Measurements from ENCODE around the gene CCDC40.
A peak's percentile ranks its signal among the peaks of the same experiment; 100 is the strongest.

CCDC40 gene

DNA sequence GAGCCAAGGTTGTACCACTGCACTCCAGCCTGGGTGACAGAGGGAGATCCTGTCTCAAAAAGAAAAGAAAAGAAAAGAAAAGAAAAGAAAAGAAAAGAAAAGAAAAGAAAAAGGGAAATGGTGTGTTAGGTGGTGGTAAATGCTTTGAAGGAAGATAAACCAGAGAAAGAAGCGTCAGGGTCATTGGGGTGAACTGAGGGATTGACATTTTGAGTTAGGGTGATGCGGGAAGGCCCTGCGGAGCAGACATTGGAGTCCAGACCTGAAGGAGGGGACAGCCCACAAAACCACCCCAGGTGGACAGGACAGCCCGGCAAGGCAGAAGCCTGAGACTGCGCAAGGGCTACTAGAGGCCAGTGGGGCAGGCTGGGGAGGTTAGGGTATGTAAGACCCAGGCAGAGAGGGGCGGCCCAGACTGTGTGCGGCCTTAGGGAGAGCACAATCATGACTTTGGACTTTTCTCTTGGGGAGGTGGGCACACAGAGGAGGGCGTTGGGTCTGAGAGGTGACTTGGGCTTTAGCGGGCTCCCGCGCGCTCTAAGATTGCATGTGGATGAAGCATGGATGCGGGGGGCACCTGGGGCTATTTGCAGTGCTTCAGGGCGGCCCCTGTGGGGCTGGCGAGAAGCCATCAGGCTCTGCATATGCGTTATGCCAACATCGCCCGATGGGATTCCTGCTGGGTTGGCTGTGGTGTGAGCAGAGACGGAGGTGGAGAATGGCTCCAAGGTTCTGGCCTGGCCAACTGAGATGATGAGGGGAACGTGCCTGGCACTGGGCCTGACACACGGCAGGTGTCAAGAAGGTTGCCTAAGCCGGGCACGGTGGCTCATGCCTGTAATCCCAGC is 61.6 kb downstream of the CCDC40 start:
- no peak for DNase-seq (ENCODE audit: low spot score)
- H3K9me3 Mint-ChIP-seq, result no peaks in the 10 kb centered on the region
- peaks cover 20% of the 10 kb centered on the region for H3K4me1 Mint-ChIP-seq (ENCODE audit: low read depth)
- no peak overlapping the region for H3K4me3 Mint-ChIP-seq
- H3K36me3 Mint-ChIP-seq (ENCODE audit: low read depth), result no peaks in the 10 kb centered on the region
- no peak overlapping the region for H3K27ac Mint-ChIP-seq
- H3K27me3 Mint-ChIP-seq (ENCODE audit: low read depth), result peaks cover 4% of the 10 kb centered on the region

DNA sequence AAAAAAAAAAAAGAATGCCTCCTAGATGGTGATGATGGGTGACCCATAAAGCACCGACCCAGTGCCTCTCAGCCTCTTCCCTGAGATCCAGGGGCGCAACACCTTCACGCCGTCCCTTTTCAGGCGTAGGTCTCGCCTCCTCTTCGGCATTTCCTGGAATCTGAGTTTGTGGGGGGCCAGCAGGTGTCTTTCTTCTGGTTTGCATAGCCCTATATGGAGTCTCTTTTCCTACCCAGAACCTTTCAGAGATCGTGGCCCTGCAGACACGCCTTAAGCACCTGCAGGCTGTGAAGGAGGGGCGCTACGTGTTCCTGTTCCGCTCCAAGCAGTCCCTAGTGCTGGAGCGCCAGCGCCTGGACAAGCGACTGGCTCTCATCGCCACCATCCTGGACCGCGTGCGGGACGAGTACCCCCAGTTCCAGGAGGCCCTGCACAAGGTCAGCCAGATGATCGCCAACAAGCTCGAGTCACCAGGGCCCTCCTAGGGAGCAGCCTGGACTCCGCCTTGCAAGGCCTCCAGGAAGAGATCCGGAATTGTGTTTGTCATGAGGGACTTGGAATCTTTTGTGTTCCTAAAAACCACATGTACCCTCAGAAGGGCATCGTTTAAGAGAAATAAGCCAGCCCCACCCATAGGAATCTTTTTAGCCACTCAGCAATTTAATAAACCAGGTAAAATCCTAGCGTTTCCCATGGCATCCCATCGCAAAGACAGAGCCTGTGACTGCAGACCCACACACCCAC is 63.0 kb downstream of the CCDC40 start:
- H3K27ac Mint-ChIP-seq, result no peak overlapping the region
- DNase-seq (ENCODE audit: low spot score), result no peak
- H3K9me3 Mint-ChIP-seq, result no peaks in the 10 kb centered on the region
- peaks cover 4% of the 10 kb centered on the region for H3K27me3 Mint-ChIP-seq (ENCODE audit: low read depth)
- H3K4me1 Mint-ChIP-seq (ENCODE audit: low read depth), result peaks cover 25% of the 10 kb centered on the region
- H3K4me3 Mint-ChIP-seq, result no peak overlapping the region
- H3K36me3 Mint-ChIP-seq (ENCODE audit: low read depth), result no peaks in the 10 kb centered on the region

DNA sequence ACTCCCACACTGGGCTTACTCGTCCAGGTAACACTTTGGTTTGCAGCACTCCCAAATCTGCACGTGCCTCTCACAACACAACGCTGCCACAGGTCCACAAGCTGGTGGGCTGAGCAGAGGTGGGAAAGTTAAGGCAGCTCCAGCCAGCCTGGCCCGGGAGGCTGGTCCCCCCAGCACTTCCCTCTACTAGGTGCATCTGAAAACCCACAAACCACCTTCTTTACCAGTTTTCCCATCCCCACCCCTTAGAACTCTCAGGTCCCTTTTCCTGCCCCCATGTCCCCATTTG is 63.5 kb downstream of the CCDC40 start:
- Mint-ChIP-seq H3K36me3 (ENCODE audit: low read depth) (no peaks in the 10 kb centered on the region), H3K4me1 (ENCODE audit: low read depth) (peaks cover 25% of the 10 kb centered on the region), H3K9me3 (no peaks in the 10 kb centered on the region), H3K27ac (no peak overlapping the region), H3K4me3 (peak overlapping the region; percentile 88), H3K27me3 (ENCODE audit: low read depth) (peaks cover 4% of the 10 kb centered on the region)
- DNase-seq (ENCODE audit: low spot score), result no peak

DNA sequence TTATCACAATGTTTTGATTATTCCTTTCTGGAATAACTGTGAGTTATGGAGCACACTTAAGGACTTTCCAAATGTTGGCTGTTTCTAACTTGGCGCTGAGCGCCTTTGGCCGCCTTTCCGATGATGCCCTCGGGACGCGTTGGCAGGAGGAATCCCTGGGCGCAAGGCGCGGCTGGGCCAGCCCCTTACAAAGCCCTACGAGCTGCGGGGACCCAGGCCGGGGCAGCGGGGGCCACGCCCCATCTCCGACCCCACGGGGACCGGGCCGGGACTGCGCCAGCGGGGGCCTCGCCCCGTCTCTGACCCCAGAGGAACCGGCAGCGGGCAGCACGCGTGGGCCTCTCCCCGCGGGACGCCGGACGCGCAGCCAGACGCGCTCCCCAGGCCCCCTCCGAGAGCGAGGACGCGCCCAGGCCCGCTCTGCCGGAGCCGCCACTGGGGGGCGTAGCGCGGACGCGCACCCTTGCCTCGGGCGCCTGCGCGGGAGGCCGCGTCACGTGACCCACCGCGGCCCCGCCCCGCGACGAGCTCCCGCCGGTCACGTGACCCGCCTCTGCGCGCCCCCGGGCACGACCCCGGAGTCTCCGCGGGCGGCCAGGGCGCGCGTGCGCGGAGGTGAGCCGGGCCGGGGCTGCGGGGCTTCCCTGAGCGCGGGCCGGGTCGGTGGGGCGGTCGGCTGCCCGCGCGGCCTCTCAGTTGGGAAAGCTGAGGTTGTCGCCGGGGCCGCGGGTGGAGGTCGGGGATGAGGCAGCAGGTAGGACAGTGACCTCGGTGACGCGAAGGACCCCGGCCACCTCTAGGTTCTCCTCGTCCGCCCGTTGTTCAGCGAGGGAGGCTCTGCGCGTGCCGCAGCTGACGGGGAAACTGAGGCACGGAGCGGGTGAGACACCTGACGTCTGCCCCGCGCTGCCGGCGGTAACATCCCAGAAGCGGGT is 64.8 kb downstream of the CCDC40 start, which contains the start of gene GAA:
Gene GAA, plus strand, starts transcription at position 571 of the 935 bp plus-strand sequence. CDS start 3,006 bp downstream, outside the sequence.
- peak; percentile 88 for DNase-seq (ENCODE audit: low spot score)
- H3K4me1 Mint-ChIP-seq (ENCODE audit: low read depth), result peaks cover 25% of the 10 kb centered on the region
- H3K36me3 Mint-ChIP-seq (ENCODE audit: low read depth), result no peaks in the 10 kb centered on the region
- peak within 1 kb of the TSS; percentile 85 for H3K27ac Mint-ChIP-seq
- H3K4me3 Mint-ChIP-seq, result peak within 1 kb of the TSS; percentile 93
- H3K9me3 Mint-ChIP-seq, result no peaks in the 10 kb centered on the region
- H3K27me3 Mint-ChIP-seq (ENCODE audit: low read depth), result peaks cover 4% of the 10 kb centered on the region

DNA sequence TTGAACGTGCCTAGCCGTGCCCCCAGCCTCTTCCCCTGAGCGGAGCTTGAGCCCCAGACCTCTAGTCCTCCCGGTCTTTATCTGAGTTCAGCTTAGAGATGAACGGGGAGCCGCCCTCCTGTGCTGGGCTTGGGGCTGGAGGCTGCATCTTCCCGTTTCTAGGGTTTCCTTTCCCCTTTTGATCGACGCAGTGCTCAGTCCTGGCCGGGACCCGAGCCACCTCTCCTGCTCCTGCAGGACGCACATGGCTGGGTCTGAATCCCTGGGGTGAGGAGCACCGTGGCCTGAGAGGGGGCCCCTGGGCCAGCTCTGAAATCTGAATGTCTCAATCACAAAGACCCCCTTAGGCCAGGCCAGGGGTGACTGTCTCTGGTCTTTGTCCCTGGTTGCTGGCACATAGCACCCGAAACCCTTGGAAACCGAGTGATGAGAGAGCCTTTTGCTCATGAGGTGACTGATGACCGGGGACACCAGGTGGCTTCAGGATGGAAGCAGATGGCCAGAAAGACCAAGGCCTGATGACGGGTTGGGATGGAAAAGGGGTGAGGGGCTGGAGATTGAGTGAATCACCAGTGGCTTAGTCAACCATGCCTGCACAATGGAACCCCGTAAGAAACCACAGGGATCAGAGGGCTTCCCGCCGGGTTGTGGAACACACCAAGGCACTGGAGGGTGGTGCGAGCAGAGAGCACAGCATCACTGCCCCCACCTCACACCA is 65.7 kb downstream of the CCDC40 start:
- DNase-seq (ENCODE audit: low spot score), result no peak
- peak overlapping the region; percentile 85 for H3K27ac Mint-ChIP-seq
- H3K4me3 Mint-ChIP-seq, result peak overlapping the region; percentile 93
- H3K4me1 Mint-ChIP-seq (ENCODE audit: low read depth), result peaks cover 25% of the 10 kb centered on the region
- H3K9me3 Mint-ChIP-seq, result no peaks in the 10 kb centered on the region
- H3K27me3 Mint-ChIP-seq (ENCODE audit: low read depth), result peaks cover 4% of the 10 kb centered on the region
- H3K36me3 Mint-ChIP-seq (ENCODE audit: low read depth), result no peaks in the 10 kb centered on the region

DNA sequence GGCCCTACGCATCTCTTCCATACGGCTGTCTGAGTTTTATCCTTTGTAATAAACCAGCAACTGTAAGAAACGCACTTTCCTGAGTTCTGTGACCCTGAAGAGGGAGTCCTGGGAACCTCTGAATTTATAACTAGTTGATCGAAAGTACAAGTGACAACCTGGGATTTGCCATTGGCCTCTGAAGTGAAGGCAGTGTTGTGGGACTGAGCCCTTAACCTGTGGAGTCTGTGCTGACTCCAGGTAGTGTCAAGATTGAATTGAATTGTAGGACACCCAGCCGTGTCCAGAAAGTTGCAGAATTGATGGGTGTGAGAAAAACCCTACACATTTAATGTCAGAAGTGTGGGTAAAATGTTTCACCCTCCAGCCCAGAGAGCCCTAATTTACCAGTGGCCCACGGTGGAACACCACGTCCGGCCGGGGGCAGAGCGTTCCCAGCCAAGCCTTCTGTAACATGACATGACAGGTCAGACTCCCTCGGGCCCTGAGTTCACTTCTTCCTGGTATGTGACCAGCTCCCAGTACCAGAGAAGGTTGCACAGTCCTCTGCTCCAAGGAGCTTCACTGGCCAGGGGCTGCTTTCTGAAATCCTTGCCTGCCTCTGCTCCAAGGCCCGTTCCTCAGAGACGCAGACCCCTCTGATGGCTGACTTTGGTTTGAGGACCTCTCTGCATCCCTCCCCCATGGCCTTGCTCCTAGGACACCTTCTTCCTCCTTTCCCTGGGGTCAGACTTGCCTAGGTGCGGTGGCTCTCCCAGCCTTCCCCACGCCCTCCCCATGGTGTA is 66.4 kb downstream of the CCDC40 start:
- Mint-ChIP-seq H3K36me3 (ENCODE audit: low read depth) (no peaks in the 10 kb centered on the region), H3K27me3 (ENCODE audit: low read depth) (peaks cover under 1% of the 10 kb centered on the region), H3K9me3 (no peaks in the 10 kb centered on the region), H3K4me1 (ENCODE audit: low read depth) (peaks cover 25% of the 10 kb centered on the region), H3K27ac (peak overlapping the region; percentile 49), H3K4me3 (peak overlapping the region; percentile 93)
- DNase-seq (ENCODE audit: low spot score), result no peak

DNA sequence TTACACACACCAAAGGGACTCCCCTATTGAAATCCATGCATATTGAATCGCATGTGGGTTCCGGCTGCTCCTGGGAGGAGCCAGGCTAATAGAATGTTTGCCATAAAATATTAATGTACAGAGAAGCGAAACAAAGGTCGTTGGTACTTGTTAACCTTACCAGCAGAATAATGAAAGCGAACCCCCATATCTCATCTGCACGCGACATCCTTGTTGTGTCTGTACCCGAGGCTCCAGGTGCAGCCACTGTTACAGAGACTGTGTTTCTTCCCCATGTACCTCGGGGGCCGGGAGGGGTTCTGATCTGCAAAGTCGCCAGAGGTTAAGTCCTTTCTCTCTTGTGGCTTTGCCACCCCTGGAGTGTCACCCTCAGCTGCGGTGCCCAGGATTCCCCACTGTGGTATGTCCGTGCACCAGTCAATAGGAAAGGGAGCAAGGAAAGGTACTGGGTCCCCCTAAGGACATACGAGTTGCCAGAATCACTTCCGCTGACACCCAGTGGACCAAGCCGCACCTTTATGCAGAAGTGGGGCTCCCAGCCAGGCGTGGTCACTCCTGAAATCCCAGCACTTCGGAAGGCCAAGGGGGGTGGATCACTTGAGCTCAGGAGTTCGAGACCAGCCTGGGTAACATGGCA is 67.1 kb downstream of the CCDC40 start:
- H3K9me3 Mint-ChIP-seq, result no peaks in the 10 kb centered on the region
- H3K27me3 Mint-ChIP-seq (ENCODE audit: low read depth), result no peaks in the 10 kb centered on the region
- H3K27ac Mint-ChIP-seq, result peak overlapping the region; percentile 49
- H3K36me3 Mint-ChIP-seq (ENCODE audit: low read depth), result no peaks in the 10 kb centered on the region
- DNase-seq (ENCODE audit: low spot score), result no peak
- H3K4me1 Mint-ChIP-seq (ENCODE audit: low read depth), result peaks cover 25% of the 10 kb centered on the region
- peak overlapping the region; percentile 55 for H3K4me3 Mint-ChIP-seq

DNA sequence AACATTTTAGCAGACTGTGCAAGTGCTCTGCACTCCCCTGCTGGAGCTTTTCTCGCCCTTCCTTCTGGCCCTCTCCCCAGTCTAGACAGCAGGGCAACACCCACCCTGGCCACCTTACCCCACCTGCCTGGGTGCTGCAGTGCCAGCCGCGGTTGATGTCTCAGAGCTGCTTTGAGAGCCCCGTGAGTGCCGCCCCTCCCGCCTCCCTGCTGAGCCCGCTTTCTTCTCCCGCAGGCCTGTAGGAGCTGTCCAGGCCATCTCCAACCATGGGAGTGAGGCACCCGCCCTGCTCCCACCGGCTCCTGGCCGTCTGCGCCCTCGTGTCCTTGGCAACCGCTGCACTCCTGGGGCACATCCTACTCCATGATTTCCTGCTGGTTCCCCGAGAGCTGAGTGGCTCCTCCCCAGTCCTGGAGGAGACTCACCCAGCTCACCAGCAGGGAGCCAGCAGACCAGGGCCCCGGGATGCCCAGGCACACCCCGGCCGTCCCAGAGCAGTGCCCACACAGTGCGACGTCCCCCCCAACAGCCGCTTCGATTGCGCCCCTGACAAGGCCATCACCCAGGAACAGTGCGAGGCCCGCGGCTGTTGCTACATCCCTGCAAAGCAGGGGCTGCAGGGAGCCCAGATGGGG is 68.0 kb downstream of the CCDC40 start:
- no peak for DNase-seq (ENCODE audit: low spot score)
- H3K27me3 Mint-ChIP-seq (ENCODE audit: low read depth), result no peaks in the 10 kb centered on the region
- H3K4me3 Mint-ChIP-seq, result no peak overlapping the region
- H3K27ac Mint-ChIP-seq, result no peak overlapping the region
- peaks cover 25% of the 10 kb centered on the region for H3K4me1 Mint-ChIP-seq (ENCODE audit: low read depth)
- no peaks in the 10 kb centered on the region for H3K9me3 Mint-ChIP-seq
- no peaks in the 10 kb centered on the region for H3K36me3 Mint-ChIP-seq (ENCODE audit: low read depth)

DNA sequence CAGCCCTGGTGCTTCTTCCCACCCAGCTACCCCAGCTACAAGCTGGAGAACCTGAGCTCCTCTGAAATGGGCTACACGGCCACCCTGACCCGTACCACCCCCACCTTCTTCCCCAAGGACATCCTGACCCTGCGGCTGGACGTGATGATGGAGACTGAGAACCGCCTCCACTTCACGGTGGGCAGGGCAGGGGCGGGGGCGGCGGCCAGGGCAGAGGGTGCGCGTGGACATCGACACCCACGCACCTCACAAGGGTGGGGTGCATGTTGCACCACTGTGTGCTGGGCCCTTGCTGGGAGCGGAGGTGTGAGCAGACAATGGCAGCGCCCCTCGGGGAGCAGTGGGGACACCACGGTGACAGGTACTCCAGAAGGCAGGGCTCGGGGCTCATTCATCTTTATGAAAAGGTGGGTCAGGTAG is 68.5 kb downstream of the CCDC40 start:
- Mint-ChIP-seq H3K27me3 (ENCODE audit: low read depth) (no peaks in the 10 kb centered on the region), H3K27ac (no peak overlapping the region), H3K4me1 (ENCODE audit: low read depth) (peaks cover 25% of the 10 kb centered on the region), H3K9me3 (no peaks in the 10 kb centered on the region), H3K36me3 (ENCODE audit: low read depth) (no peaks in the 10 kb centered on the region), H3K4me3 (no peak overlapping the region)
- DNase-seq (ENCODE audit: low spot score), result no peak

DNA sequence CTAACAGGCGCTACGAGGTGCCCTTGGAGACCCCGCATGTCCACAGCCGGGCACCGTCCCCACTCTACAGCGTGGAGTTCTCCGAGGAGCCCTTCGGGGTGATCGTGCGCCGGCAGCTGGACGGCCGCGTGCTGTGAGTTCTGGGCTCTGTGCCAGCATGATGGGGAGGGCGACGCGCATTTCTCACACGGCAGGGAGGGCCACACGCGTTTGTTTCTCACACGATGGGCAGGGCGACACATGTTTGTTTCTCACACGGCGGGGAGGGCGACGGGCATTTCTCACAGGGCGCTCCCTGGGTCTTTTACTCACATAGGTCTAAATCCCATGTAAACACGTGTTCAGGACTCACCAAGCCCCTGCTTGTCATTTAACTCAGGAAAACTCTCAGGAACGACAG is 69.3 kb downstream of the CCDC40 start:
- no peak for DNase-seq (ENCODE audit: low spot score)
- Mint-ChIP-seq H3K9me3 (no peaks in the 10 kb centered on the region), H3K36me3 (ENCODE audit: low read depth) (no peaks in the 10 kb centered on the region), H3K27me3 (ENCODE audit: low read depth) (no peaks in the 10 kb centered on the region), H3K4me3 (no peak overlapping the region), H3K4me1 (ENCODE audit: low read depth) (peaks cover 17% of the 10 kb centered on the region), H3K27ac (no peak overlapping the region)

DNA sequence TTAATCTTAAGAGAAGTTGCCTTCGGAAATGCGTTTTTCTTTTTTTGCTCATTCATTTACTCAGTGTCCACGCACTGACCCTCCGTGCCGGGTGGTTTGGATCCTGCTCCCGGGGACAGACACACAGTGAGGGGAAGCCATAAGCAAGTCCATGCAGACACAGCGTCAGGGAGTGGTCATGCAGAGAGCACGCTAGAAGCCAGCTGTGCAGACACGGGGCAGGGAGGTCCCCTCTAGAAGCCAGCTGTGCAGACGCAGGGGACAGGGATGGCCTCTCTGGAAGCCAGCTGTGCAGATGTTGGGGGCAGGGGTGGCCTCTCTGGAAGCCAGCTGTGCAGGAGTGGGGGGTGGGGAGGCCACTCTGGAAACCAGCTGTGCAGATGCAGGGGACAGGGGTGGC is 69.7 kb downstream of the CCDC40 start:
- Mint-ChIP-seq H3K27me3 (ENCODE audit: low read depth) (no peaks in the 10 kb centered on the region), H3K4me3 (no peak overlapping the region), H3K36me3 (ENCODE audit: low read depth) (no peaks in the 10 kb centered on the region), H3K9me3 (no peaks in the 10 kb centered on the region), H3K4me1 (ENCODE audit: low read depth) (peaks cover 15% of the 10 kb centered on the region), H3K27ac (no peak overlapping the region)
- no peak for DNase-seq (ENCODE audit: low spot score)

DNA sequence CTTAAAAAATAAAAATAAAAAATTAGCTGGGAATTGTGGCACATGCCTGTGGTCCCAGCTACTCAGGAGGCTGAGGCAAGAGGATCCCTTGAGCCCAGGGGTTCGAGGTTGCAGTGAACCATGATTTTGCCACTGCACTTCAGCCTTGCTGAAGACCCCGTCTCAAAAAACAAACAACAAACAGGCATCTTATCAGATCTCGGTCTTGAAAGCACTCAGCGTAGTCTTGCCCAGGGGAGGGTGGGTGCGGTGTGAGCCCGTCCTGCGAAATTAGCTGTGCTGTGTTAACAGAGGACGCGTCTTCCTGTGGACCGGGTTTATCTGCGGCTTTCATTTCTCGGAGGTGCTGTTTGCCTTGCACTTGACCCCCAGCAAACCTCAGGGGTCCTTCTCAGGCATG is 70.3 kb downstream of the CCDC40 start:
- Mint-ChIP-seq H3K36me3 (ENCODE audit: low read depth) (no peaks in the 10 kb centered on the region), H3K9me3 (no peaks in the 10 kb centered on the region), H3K4me1 (ENCODE audit: low read depth) (peaks cover 15% of the 10 kb centered on the region), H3K27ac (no peak overlapping the region), H3K4me3 (no peak overlapping the region), H3K27me3 (ENCODE audit: low read depth) (no peaks in the 10 kb centered on the region)
- DNase-seq (ENCODE audit: low spot score), result no peak

Measured in T-helper 2 cell treated with Interferon-gamma antibody and Interleukin-4, amounts not matched to agents 5 μg/mL and 100 μg/mL, for 36 hours (primary cell).